Stimulated activated memory B cell treated with anti-CD40 and anti-IgM and Interleukin-4, amounts not matched to agents 10 μg/mL and 1 μg/mL and 100 μg/mL, for 72 hours (primary cell): Measurements from ENCODE around the gene FAM193B.
A peak's percentile ranks its signal among the peaks of the same experiment; 100 is the strongest.

Experiments used
- ATAC-seq: fragments of 150-1000 bp; cut with Tn5 transposase; 2 replicates; pipeline ENCODE4 v1.10.0; 2021
- H3K27ac Mint-ChIP-seq: one replicate; pipeline ENCODE4 v1.8.0; 2022; ENCODE audit warnings: mild to moderate bottlenecking, mixed read lengths
- H3K27me3 Mint-ChIP-seq: one replicate; pipeline ENCODE4 v1.8.0; 2022; ENCODE audit warnings: mixed read lengths
- H3K36me3 Mint-ChIP-seq: one replicate; pipeline ENCODE4 v1.8.0; 2022; ENCODE audit warnings: mixed read lengths
- H3K4me1 Mint-ChIP-seq: one replicate; pipeline ENCODE4 v1.8.0; 2022; ENCODE audit warnings: mixed read lengths
- H3K4me3 Mint-ChIP-seq: one replicate; pipeline ENCODE4 v1.8.0; 2022; ENCODE audit warnings: mild to moderate bottlenecking, moderate library complexity, mixed read lengths
- H3K9me3 Mint-ChIP-seq: one replicate; pipeline ENCODE4 v1.8.0; 2022; ENCODE audit warnings: mixed read lengths

FAM193B gene

DNA sequence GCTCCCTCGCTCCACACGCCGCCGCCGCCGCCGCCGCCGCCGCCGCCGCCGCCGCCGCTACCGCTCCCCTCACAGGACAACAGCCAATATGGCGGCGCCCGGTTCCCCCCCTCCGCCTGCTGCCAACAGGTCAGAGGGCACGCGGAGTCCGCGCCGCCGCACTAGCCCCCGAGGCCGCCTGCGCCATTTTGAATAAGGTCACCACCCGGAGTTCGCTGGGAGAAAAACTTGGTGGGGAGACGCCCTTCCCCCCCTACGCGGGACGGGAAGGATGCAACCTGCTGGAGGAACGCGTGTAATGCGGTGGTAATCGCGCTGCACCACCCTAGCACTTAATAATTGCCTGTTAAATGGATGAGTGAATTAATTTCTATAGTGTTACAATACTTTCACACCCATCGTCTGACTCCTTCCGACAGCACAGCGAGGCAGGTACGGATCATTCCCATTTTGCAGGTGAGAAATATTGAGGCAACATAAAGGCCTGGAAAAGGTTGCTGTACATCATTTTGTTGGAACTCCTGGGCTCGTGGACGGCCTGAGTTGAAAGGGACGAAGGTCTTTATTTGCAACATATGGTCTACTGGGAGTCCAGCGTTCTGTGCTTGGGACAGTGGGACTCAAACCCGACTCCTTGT is at the start of gene FAM193B:
FAM193B (minus strand) TSS at position 90 of the 638 bp plus-strand sequence. CDS start 105 bp downstream, outside the sequence.
- Mint-ChIP-seq H3K27ac (peak within 1 kb of the TSS; percentile 84), H3K4me1 (peaks cover 37% of the 10 kb centered on the region), H3K36me3 (peaks cover 7% of the 10 kb centered on the region), H3K4me3 (peak within 1 kb of the TSS; percentile 84), H3K9me3 (no peaks in the 10 kb centered on the region), H3K27me3 (no peaks in the 10 kb centered on the region)
- ATAC-seq = peak; percentile 98

DNA sequence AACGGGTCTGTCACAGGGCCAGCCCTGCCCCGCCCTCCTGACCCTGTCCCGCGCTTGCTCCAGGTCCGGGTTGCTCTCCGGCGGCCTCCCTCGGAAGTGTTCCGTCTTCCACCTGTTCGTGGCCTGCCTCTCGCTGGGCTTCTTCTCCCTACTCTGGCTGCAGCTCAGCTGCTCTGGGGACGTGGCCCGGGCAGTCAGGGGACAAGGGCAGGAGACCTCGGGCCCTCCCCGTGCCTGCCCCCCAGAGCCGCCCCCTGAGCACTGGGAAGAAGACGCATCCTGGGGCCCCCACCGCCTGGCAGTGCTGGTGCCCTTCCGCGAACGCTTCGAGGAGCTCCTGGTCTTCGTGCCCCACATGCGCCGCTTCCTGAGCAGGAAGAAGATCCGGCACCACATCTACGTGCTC is 49.8 kb upstream of the FAM193B start:
- H3K9me3 Mint-ChIP-seq = no peaks in the 10 kb centered on the region

DNA sequence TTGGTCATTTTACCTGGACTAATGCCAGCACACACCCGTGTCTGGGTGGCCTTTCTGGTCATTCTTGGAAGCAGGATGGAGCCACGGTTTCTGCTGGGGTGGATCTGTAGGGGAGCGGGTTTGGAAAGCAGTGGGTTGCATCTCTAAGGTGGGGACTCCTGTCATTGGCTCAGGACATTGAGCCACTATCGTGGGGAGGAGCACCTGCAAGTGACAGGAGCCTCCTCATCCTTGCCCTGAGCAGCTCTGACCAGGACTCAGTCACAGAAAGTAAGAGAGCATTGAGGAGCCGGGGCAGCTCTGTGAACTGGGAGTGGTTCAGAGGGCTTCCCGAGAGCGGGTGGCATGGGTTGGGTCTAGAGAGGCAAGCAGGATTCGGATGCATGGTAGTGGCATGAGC is 49.3 kb upstream of the FAM193B start:
- H3K27ac Mint-ChIP-seq = no peak overlapping the region
- no peaks in the 10 kb centered on the region for H3K9me3 Mint-ChIP-seq
- peaks cover 20% of the 10 kb centered on the region for H3K36me3 Mint-ChIP-seq
- H3K4me1 Mint-ChIP-seq = peaks cover 53% of the 10 kb centered on the region
- H3K27me3 Mint-ChIP-seq = no peaks in the 10 kb centered on the region
- no peak overlapping the region for H3K4me3 Mint-ChIP-seq
- ATAC-seq = no peak

More for the DNA sequence above, 49.8 kb upstream of the FAM193B start:
- ATAC-seq = no peak
- peaks cover 20% of the 10 kb centered on the region for H3K36me3 Mint-ChIP-seq
- H3K4me3 Mint-ChIP-seq = no peak overlapping the region
- H3K4me1 Mint-ChIP-seq = peaks cover 52% of the 10 kb centered on the region
- H3K27me3 Mint-ChIP-seq = no peaks in the 10 kb centered on the region
- H3K27ac Mint-ChIP-seq = no peak overlapping the region

DNA sequence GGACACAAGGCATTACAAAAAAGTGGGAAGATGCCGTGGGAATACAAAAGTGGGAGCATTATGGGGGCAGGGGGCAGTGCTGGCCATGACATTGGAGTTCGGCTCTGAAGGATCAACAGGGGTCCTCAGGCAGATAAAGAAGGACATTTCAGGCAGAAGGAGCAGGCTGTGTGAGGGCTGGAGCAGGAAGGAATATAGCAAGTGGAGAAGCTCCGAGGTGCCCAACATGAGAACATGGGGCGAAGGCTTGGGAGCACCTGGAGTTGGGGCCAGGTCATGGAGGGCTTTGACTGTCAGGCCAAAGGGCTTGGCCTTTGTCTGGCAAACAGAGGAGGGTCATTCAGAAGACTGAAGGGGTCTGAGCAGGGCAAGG is 48.1 kb upstream of the FAM193B start:
- Mint-ChIP-seq H3K27me3 (no peaks in the 10 kb centered on the region), H3K27ac (no peak overlapping the region), H3K4me1 (peaks cover 55% of the 10 kb centered on the region), H3K9me3 (no peaks in the 10 kb centered on the region), H3K4me3 (no peak overlapping the region), H3K36me3 (peaks cover 20% of the 10 kb centered on the region)
- ATAC-seq = no peak

DNA sequence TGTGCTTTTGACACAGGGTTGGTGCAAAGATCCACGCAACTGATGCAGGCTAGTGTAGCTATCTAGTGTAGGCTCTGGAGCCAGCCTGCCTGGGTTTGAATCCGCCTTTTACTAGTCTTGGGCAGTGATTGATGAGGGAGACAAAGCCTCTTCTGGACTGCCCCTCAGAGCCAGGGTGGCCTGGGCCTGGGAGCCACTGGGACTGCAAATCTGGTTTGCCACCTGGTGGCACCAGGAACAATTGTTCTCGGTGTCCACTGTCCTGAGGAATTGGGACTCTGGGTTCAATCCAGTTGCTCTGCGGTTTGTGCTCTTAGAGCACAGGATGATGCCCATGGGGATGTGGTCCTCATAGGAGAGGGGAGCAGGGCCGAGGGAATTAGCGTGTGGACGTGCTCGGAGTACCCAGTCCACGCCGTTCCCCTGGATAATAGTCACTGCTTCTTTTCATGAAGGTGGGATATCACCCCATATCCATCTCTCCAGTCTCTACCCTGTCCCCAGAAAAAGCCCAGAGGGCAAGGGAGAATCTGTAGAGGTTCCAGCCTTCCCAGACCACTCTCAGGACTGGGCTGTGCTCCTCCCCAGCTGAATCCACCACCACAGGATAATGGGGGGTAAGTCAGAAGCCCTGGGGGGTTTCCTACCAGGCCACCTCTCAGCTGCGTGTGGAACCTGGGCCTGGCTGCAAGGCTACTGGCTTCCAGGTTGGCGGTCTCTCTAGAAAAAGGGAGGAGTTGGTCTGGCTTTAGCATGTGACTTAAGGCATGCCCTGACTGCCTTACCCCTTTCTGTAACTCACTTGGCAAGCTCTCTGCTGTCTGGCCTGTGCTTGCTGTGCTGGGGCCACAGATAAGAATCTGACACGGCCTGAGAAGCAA is 47.5 kb upstream of the FAM193B start:
- no peak overlapping the region for H3K27ac Mint-ChIP-seq
- H3K9me3 Mint-ChIP-seq = no peaks in the 10 kb centered on the region
- H3K4me1 Mint-ChIP-seq = peaks cover 49% of the 10 kb centered on the region

DNA sequence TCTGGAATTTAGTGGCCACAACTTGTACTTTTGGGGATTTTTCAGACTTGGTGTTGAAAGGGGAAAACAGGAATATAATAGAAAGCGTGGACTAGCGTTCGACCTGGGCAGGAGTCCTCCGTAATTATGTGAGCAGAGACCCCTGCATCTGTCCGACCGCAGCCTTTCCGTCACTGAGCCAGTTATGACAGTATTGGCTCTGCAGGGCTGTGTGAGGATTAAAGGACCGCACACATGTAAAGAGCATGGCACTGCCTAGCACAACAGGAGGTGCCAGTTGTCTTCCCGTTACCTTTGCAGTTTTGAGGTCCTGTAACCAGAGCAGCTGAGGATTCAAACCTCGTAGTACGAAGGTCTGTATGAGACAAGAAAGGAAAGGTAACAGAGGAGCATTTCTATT is 46.8 kb upstream of the FAM193B start:
- H3K27me3 Mint-ChIP-seq = no peaks in the 10 kb centered on the region
- no peaks in the 10 kb centered on the region for H3K9me3 Mint-ChIP-seq
- peak overlapping the region; percentile 88 for H3K4me3 Mint-ChIP-seq
- no peak for ATAC-seq
- H3K36me3 Mint-ChIP-seq = peaks cover 27% of the 10 kb centered on the region
- peaks cover 49% of the 10 kb centered on the region for H3K4me1 Mint-ChIP-seq
- peak overlapping the region; percentile 83 for H3K27ac Mint-ChIP-seq

More for the DNA sequence above, 47.5 kb upstream of the FAM193B start:
- peaks cover 22% of the 10 kb centered on the region for H3K36me3 Mint-ChIP-seq
- H3K4me3 Mint-ChIP-seq = no peak overlapping the region
- no peak for ATAC-seq
- H3K27me3 Mint-ChIP-seq = no peaks in the 10 kb centered on the region

DNA sequence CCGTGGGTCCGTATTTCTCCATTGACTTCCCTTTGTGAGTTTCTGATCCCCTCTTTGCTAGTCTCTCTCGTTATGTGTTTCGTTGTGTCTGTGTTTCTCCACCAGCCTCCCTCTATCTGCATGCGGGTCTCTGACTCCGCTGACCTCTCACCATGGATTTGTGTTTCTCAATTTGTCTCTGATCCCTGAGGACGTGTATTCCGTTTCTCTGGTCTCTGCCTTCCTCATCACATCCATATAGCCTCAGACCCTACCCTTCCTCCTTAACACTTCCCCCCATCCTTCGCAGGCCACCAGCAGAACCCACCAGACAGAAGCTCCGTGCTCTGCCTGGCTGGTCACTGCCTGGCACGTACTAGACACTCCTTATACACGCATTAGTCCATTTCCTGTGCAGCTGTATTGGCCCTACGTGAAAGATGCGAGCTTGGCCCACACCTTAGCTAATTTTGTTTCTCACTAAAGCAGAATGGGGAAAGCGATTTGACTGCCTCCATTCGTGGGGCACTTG is 46.2 kb upstream of the FAM193B start:
- peaks cover 27% of the 10 kb centered on the region for H3K36me3 Mint-ChIP-seq
- peak; percentile 17 for ATAC-seq
- peak overlapping the region; percentile 88 for H3K4me3 Mint-ChIP-seq
- H3K9me3 Mint-ChIP-seq = no peaks in the 10 kb centered on the region
- H3K27ac Mint-ChIP-seq = peak overlapping the region; percentile 83
- H3K4me1 Mint-ChIP-seq = peaks cover 45% of the 10 kb centered on the region
- H3K27me3 Mint-ChIP-seq = no peaks in the 10 kb centered on the region

DNA sequence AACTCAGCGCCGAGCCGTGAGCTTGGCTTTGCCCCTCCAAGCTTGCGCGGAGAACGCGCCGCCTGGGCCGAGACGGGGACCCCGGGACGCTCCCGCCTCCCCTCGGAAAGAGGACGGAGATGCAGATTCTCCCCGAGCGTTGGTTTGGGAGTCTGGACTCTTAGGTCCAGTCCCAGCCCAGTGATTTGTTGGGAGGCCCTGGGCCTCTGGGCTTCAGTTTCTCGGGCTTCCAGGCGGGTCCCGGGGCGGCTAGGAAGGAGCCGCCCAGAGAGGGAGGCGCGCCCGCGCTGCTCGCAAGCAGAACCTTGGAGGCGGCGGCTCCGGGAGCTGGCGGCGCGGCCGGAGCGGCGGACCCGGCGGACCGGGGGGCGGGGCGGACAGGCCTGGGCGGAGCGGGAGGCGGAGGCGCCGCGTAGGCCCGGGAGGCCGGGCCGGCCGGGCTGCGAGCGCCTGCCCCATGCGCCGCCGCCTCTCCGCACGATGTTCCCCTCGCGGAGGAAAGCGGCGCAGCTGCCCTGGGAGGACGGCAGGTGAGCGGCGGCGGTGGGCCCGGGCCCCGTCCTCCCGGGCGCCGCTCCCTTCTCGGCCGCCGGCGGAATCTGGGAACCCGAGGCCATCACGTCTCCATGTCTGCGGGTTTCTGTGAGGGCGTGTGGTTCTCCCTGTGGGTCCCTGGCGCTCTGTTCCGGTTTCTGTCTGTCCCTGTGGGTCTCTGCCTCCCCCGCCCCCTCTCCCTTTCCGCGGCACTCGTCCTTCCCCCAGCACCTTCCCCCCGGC is 45.6 kb upstream of the FAM193B start, which contains the start of gene B4GALT7:
B4GALT7 (plus strand) TSS at position 402 of the 777 bp plus-strand sequence; CDS start at position 481, 79 bp downstream.
- peak within 1 kb of the TSS; percentile 83 for H3K27ac Mint-ChIP-seq
- peak; percentile 96 for ATAC-seq
- no peaks in the 10 kb centered on the region for H3K27me3 Mint-ChIP-seq
- H3K9me3 Mint-ChIP-seq = no peaks in the 10 kb centered on the region
- peaks cover 38% of the 10 kb centered on the region for H3K4me1 Mint-ChIP-seq
- peak within 1 kb of the TSS; percentile 88 for H3K4me3 Mint-ChIP-seq
- H3K36me3 Mint-ChIP-seq = peaks cover 27% of the 10 kb centered on the region

DNA sequence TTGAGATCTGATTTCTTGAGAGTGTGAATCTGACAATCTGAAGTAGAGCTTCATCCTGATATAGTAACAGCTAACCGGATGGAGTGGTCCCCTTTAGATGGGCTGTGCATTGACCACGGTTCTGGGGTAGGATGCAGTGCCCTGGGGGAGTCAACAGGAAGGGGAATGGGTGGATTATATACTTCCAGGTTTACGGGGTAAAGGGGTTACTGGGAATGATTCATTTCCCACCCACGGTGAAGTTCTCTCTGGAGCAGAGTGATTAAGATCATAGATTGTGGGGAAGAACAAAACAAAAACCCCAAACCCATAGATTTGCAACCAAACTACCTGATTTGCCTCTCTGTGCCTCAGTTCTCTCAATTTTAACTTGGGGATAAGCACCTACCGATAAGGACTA is 44.1 kb upstream of the FAM193B start:
- ATAC-seq = no peak
- H3K4me3 Mint-ChIP-seq = peak overlapping the region; percentile 55
- H3K4me1 Mint-ChIP-seq = peaks cover 40% of the 10 kb centered on the region
- H3K36me3 Mint-ChIP-seq = peaks cover 31% of the 10 kb centered on the region
- H3K9me3 Mint-ChIP-seq = no peaks in the 10 kb centered on the region
- H3K27me3 Mint-ChIP-seq = no peaks in the 10 kb centered on the region
- H3K27ac Mint-ChIP-seq = peak overlapping the region; percentile 83

DNA sequence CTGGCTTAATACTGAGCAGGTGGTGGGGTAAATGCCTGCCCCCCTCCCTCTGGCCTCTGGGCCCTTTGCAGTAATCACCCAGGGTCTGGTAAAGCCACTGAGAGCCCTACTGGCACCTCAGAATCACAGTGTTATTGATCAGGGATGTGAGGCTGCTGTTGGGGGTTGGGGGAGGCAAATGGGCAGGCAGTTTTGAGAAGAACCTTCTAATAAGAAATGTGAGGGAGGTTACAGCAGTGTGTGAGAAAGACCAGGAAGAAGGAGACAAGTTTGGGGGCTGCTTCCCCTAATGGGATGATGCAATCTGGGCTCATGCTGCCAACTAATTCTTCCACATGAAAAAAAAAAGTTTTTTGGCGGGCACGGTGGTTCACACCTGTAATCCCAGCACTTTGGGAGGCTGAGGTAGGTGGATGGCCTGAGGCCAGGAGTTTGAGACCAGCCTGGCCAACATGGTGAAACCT is 42.4 kb upstream of the FAM193B start:
- H3K27me3 Mint-ChIP-seq = no peaks in the 10 kb centered on the region
- no peak for ATAC-seq

DNA sequence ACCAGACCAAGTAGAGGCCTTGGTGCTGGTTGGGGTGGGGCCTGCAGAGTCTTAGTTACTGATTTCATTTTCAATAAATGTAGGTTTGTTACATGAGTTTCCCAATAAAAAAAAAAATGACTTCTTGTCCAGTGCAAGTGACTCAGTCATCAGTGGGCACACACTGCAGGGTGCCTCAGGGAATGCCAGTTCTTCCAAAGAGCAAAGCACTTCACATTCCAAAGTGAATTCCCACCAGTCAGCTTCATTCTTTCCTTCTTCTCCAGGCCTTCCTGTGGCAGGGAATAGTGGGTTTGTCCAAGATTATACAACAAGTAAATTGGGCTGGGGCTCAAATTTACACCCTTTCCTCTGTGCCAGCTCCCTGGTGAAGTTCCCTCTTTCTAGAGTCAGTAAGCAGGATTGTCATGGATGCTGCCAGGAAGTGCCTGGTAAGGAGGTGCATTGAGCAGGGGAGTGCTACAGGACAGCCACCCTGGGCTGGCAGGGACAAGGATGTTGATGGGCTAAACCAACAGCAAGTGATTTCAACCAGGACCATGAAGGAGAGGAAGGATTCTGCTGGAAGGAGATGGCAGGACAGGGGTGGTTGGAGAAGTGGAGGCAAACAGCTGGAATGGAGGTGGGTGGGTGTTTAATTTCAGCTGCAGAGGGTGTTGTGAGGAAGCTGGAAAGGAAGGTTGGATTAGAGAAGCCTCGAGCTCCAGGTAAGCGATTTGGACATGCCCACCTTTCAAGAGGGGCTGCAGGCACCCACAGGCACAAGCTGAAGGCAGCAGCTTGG is 41.8 kb upstream of the FAM193B start:
- Mint-ChIP-seq H3K36me3 (peaks cover 40% of the 10 kb centered on the region), H3K4me3 (no peak overlapping the region), H3K27ac (no peak overlapping the region), H3K9me3 (no peaks in the 10 kb centered on the region), H3K27me3 (no peaks in the 10 kb centered on the region), H3K4me1 (peaks cover 36% of the 10 kb centered on the region)
- ATAC-seq = no peak

More for the DNA sequence above, 42.4 kb upstream of the FAM193B start:
- peaks cover 36% of the 10 kb centered on the region for H3K4me1 Mint-ChIP-seq
- no peaks in the 10 kb centered on the region for H3K9me3 Mint-ChIP-seq
- H3K4me3 Mint-ChIP-seq = no peak overlapping the region
- peaks cover 40% of the 10 kb centered on the region for H3K36me3 Mint-ChIP-seq
- no peak overlapping the region for H3K27ac Mint-ChIP-seq

DNA sequence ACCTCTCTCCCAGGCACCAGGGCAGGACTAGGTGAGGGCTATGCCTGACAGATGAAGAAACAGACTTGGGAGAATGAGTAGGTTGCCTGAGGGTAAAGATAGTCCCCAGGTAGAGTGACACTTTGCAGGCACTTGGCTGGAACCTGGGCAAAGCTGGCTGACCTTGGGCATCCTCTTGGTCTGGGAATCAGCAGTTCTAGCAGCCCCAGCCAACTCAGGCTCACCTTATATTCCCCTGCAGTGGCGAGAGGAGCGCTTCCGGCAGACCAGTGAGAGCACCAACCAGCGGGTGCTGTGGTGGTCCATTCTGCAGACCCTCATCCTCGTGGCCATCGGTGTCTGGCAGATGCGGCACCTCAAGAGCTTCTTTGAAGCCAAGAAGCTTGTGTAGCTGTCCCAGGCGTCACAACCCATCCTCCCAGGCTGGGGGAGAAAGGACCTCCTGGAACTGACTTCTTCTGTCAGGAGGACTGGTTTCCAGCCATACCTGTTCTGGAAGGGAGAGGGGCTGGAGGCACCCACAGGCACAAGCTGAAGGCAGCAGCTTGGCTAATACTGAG is 40.7 kb upstream of the FAM193B start:
- Mint-ChIP-seq H3K4me3 (no peak overlapping the region), H3K27me3 (no peaks in the 10 kb centered on the region), H3K9me3 (no peaks in the 10 kb centered on the region), H3K27ac (no peak overlapping the region), H3K36me3 (peaks cover 40% of the 10 kb centered on the region), H3K4me1 (peaks cover 25% of the 10 kb centered on the region)
- ATAC-seq = no peak

DNA sequence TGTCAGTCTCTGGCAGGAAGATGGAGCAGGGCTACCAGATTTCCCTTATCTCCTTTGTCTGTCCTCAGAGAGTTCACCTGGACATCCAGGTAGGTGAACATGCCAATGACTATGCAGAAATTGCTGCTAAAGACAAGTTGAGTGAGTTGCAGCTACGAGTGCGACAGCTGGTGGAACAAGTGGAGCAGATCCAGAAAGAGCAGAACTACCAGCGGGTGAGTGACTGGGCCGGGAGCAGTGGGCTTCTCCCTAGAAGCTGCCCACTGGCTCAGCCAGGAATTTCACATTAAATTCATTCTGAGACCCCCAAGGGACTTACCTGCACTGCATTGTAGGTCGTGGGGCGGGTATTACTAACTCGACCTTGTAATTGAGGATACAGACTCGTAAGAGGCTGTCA is 39.7 kb upstream of the FAM193B start:
- Mint-ChIP-seq H3K36me3 (peaks cover 40% of the 10 kb centered on the region), H3K4me1 (peaks cover 25% of the 10 kb centered on the region), H3K9me3 (no peaks in the 10 kb centered on the region), H3K27me3 (no peaks in the 10 kb centered on the region), H3K27ac (no peak overlapping the region), H3K4me3 (no peak overlapping the region)
- ATAC-seq = no peak

DNA sequence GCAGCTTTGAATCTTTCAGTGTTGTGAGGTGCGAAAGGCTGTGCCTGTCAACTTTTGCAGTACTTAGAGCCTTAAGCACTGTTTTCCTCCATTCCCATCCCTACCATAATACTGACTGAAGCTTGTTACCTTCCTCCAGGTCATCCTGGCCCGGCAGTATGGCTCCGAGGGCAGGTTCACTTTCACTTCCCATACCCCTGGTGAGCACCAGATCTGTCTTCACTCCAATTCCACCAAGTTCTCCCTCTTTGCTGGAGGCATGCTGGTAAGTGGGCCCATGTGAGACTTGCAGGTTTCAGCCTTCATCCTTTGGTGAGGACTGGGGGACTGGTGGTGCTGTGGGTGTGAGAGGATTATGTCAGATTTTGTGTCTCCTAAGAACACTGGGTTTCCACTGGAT is 39.1 kb upstream of the FAM193B start:
- no peak overlapping the region for H3K27ac Mint-ChIP-seq
- no peaks in the 10 kb centered on the region for H3K9me3 Mint-ChIP-seq
- no peaks in the 10 kb centered on the region for H3K27me3 Mint-ChIP-seq
- peaks cover 40% of the 10 kb centered on the region for H3K36me3 Mint-ChIP-seq
- peaks cover 23% of the 10 kb centered on the region for H3K4me1 Mint-ChIP-seq
- H3K4me3 Mint-ChIP-seq = peak overlapping the region; percentile 67
- ATAC-seq = no peak
